GOT3 (cell line): ENCODE measurements around the gene AQP12B.
"Not testable (repeated sequence)": the region's sequence is repeated elsewhere in the genome, so short reads cannot be mapped to it uniquely, and the experiment has no call there.

Source experiments
- DNase-seq: peaks from one replicate; lab custom pipeline; 2025; ENCODE audit warnings: mixed read lengths; lab: John Stamatoyannopoulos, UW

The AQP12B gene

GRCh38 chr2:240683329-240683979 is 769 bp upstream of the AQP12B start:
- DNase-seq, result not testable (repeated sequence)

- DNase-seq, result not testable (repeated sequence)
Observed at GRCh38 chr2:240680185-240680584, 2.5 kb downstream of the AQP12B start.

GRCh38 chr2:240678909-240679308 is 3.8 kb downstream of the AQP12B start:
- not testable (repeated sequence) for DNase-seq

GRCh38 chr2:240678043-240678442 is 4.6 kb downstream of the AQP12B start:
- not testable (repeated sequence) for DNase-seq

- DNase-seq, result not testable (repeated sequence)
Observed at GRCh38 chr2:240675345-240675744, 7.3 kb downstream of the AQP12B start.

GRCh38 chr2:240674461-240675184 is 8.1 kb downstream of the AQP12B start:
- DNase-seq, result not testable (repeated sequence)

- DNase-seq, result no peak
Observed at GRCh38 chr2:240672701-240673190, 9.9 kb downstream of the AQP12B start.

- DNase-seq, result no peak
Observed at GRCh38 chr2:240672076-240672700, 10.5 kb downstream of the AQP12B start.

- DNase-seq, result no peak
Observed at GRCh38 chr2:240670950-240671349, 11.7 kb downstream of the AQP12B start.

GRCh38 chr2:240670402-240670801 is 12.3 kb downstream of the AQP12B start:
- DNase-seq, result no peak

GRCh38 chr2:240664622-240665021 is 18.1 kb downstream of the AQP12B start:
- no peak for DNase-seq

GRCh38 chr2:240663546-240664190 is 19.0 kb downstream of the AQP12B start:
- DNase-seq, result no peak

- DNase-seq, result no peak
Observed at GRCh38 chr2:240662681-240663080, 20.0 kb downstream of the AQP12B start.

- not testable (repeated sequence) for DNase-seq
Observed at GRCh38 chr2:240659883-240660282, 22.8 kb downstream of the AQP12B start.

- DNase-seq, result no peak
Observed at GRCh38 chr2:240655931-240656886, 26.5 kb downstream of the AQP12B start.

GRCh38 chr2:240651185-240651584 is 31.5 kb downstream of the AQP12B start:
- no peak for DNase-seq

- no peak for DNase-seq
Observed at GRCh38 chr2:240650254-240650965, 32.3 kb downstream of the AQP12B start.

- no peak for DNase-seq
Observed at GRCh38 chr2:240649331-240649730, 33.4 kb downstream of the AQP12B start.

GRCh38 chr2:240648650-240649275 is 33.9 kb downstream of the AQP12B start:
- DNase-seq, result no peak

- DNase-seq, result no peak
Observed at GRCh38 chr2:240648155-240648649, 34.5 kb downstream of the AQP12B start.
